CD4-positive, alpha-beta T cell (primary cell): Measurements from ENCODE around the gene AKNA. TPM values are rescaled to one million over a fixed set of nuclear protein-coding genes. Genes with fewer than 3 reads are reported as not detected.

Experiments used
- ATAC-seq: fragments of 200-7000 bp; cut with Tn5 transposase; one replicate; pipeline ENCODE4 v1.10.0; 2022; ENCODE audit warnings: mild to moderate bottlenecking; ENCODE audit not compliant: poor library complexity
- CTCF ChIA-PET: fragments of 350-600 bp; sonication (Branson Sonifier 250); formaldehyde crosslinking; loops from one replicate; lab custom pipeline; 2021; ENCODE audit warnings: antibody characterized with exemption, inconsistent platforms; lab: Charles Lee
- POLR2A ChIA-PET: fragments of 350-600 bp; sonication (Branson Sonifier 250); formaldehyde crosslinking; loops from one replicate; lab custom pipeline; 2021; ENCODE audit warnings: antibody characterized with exemption, inconsistent platforms; lab: Charles Lee
- DNase-seq, 14 experiments: peaks; one replicate each; pipeline ENCODE4 v3.0.0-alpha.2; 2013 to 2020; ENCODE audit warnings: mixed read lengths in 2 of 14
- H3K27ac ChIP-seq, 2 donors: one replicate each; pipeline versions ENCODE4 v1.5.1 to v1.7.0; 2013; ENCODE audit warnings: low read length in 2 of 2, low read depth in 1 of 2, mild to moderate bottlenecking in 1 of 2
- H3K27me3 ChIP-seq, 2 experiments: 1 replicate in 1 of 2; 2 replicates in 1 of 2; pipeline versions ENCODE4 v1.6.1 to v1.7.0; 2013; ENCODE audit warnings: low read length in 2 of 2, control low read depth in 1 of 2, mild to moderate bottlenecking in 1 of 2, moderate library complexity in 1 of 2; ENCODE audit not compliant: insufficient read depth in 2 of 2, control insufficient read depth in 1 of 2
- H3K36me3 ChIP-seq: one replicate; pipeline ENCODE4 v1.6.1; 2013; ENCODE audit warnings: low read length, control low read depth; ENCODE audit not compliant: insufficient read depth
- H3K4me1 ChIP-seq: one replicate; pipeline ENCODE4 v1.6.1; 2013; ENCODE audit warnings: low read length, control low read depth; ENCODE audit not compliant: insufficient read depth
- H3K4me3 ChIP-seq: one replicate; pipeline ENCODE4 v1.5.1; 2013; ENCODE audit warnings: mild to moderate bottlenecking, low read length, moderate library complexity
- H3K9me3 ChIP-seq, 2 experiments: 1 replicate in 1 of 2; 2 replicates in 1 of 2; pipeline versions ENCODE4 v1.6.1 to v1.7.0; 2013; ENCODE audit warnings: low read length in 2 of 2, mild to moderate bottlenecking in 2 of 2, control low read depth in 1 of 2, moderate library complexity in 1 of 2; ENCODE audit not compliant: control insufficient read depth in 1 of 2, insufficient read depth in 1 of 2
- H3K27ac Mint-ChIP-seq: one replicate; pipeline ENCODE4 v1.8.0; 2020; ENCODE audit warnings: mixed read lengths
- H3K27me3 Mint-ChIP-seq: one replicate; pipeline ENCODE4 v1.8.0; 2021; ENCODE audit warnings: mixed read lengths
- H3K36me3 Mint-ChIP-seq: one replicate; pipeline ENCODE4 v1.8.0; 2021; ENCODE audit warnings: low read depth, mixed read lengths
- H3K4me1 Mint-ChIP-seq: one replicate; pipeline ENCODE4 v1.8.0; 2021; ENCODE audit warnings: low read depth, mixed read lengths
- H3K4me3 Mint-ChIP-seq: one replicate; pipeline ENCODE4 v1.8.0; 2020; ENCODE audit warnings: mild to moderate bottlenecking, mixed read lengths
- H3K9me3 Mint-ChIP-seq: one replicate; pipeline ENCODE4 v1.8.0; 2020; ENCODE audit warnings: mixed read lengths
- intact Hi-C, 2 experiments: fragments of 100-400 bp; cut with DNase I in 1 of 2; cut with micrococcal nuclease in 1 of 2; formaldehyde crosslinking; loops; one replicate each; pipeline versions ENCODE4 v1.15.1 to v1.9.0; 2023 to 2025; cut with DNase I, micrococcal nuclease
- total RNA-seq, 174 experiments: library from RNA in 2 of 174; stranded (reverse) in 2 of 174; gene quantifications; one replicate each; pipeline ENCODE4 v1.2.3 and lab custom pipeline; 2021 to 2026
- TF ChIP-seq, protein P1 (sequence below): fragments of 200-600 bp; IDR thresholded peaks from one replicate; pipeline ENCODE4 v1.8.0; 2022; ENCODE audit warnings: antibody characterized with exemption, mild to moderate bottlenecking

Gene AKNA
- total RNA-seq, 2 experiments from 2014 or later: 247 to 258 TPM

DNA sequence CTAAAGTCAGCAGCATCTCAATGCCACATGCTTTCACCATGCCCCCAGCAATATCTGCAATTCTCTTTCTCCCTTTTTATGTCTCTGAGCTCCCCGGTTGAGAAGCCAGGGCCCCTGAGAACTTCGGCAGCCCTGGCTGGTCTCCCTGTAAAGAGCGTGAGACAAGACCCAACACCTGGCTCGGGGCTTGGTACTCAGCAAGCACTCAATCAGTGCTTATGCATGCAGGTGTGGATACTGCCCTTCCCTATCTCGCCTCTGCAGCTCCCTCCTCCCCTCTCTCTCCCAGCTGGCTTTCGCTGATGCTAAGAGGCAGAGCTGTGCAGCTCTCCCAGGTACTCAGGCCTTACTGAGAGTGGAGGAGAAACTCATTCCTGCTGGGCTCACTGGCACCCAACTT, 41.7 kb upstream of the AKNA start:
- Histone ChIP-seq H3K27ac (no peak overlapping the region), H3K4me3 (no peak overlapping the region), H3K9me3 (no peaks in the 10 kb centered on the region), H3K27me3 (no peaks in the 10 kb centered on the region), H3K36me3 (no peaks in the 10 kb centered on the region), H3K4me1 (peaks cover 8% of the 10 kb centered on the region)
- CTCF ChIA-PET: no interaction called here
- no peak overlapping the region for H3K27ac Mint-ChIP-seq
- no peak overlapping the region for H3K4me3 Mint-ChIP-seq
- no peaks in the 10 kb centered on the region for H3K9me3 Mint-ChIP-seq
- no peaks in the 10 kb centered on the region for H3K27me3 Mint-ChIP-seq
- H3K4me1 Mint-ChIP-seq: peaks cover 5% of the 10 kb centered on the region
- POLR2A ChIA-PET: no interaction called here
- ATAC-seq (no peak), DNase-seq (no peak)
- H3K36me3 Mint-ChIP-seq: no peaks in the 10 kb centered on the region
- intact Hi-C loops: no loop called here
- TF ChIP-seq, protein P1, sequence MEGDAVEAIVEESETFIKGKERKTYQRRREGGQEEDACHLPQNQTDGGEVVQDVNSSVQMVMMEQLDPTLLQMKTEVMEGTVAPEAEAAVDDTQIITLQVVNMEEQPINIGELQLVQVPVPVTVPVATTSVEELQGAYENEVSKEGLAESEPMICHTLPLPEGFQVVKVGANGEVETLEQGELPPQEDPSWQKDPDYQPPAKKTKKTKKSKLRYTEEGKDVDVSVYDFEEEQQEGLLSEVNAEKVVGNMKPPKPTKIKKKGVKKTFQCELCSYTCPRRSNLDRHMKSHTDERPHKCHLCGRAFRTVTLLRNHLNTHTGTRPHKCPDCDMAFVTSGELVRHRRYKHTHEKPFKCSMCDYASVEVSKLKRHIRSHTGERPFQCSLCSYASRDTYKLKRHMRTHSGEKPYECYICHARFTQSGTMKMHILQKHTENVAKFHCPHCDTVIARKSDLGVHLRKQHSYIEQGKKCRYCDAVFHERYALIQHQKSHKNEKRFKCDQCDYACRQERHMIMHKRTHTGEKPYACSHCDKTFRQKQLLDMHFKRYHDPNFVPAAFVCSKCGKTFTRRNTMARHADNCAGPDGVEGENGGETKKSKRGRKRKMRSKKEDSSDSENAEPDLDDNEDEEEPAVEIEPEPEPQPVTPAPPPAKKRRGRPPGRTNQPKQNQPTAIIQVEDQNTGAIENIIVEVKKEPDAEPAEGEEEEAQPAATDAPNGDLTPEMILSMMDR: no peak

DNA sequence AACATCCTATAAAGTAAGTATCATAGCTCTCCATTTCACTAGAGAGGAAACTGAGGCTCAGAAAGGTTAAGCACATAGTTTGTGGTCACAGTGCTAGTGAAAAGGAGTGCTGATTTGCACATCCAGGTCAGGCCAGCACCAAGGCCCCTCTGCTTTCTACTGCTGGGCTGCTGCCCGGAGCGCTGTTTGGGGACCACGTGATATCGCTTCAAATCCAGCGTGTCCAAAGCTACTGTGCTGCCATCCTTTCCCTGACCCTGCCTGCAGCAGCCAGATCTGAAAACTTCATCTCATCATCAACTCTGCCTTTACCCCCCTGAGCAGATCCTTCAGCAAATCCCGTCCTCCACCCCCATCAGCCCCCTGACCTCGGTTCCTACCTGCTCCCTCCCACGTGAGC, 40.7 kb upstream of the AKNA start:
- H3K27ac Mint-ChIP-seq: no peak overlapping the region
- CTCF ChIA-PET: no interaction called here
- Histone ChIP-seq H3K27ac (no peak overlapping the region), H3K36me3 (no peaks in the 10 kb centered on the region), H3K4me3 (no peak overlapping the region), H3K4me1 (no peaks in the 10 kb centered on the region), H3K27me3 (no peaks in the 10 kb centered on the region), H3K9me3 (no peaks in the 10 kb centered on the region)
- DNase-seq (no peak), ATAC-seq (no peak)
- no peaks in the 10 kb centered on the region for H3K36me3 Mint-ChIP-seq
- no peaks in the 10 kb centered on the region for H3K4me1 Mint-ChIP-seq
- no peaks in the 10 kb centered on the region for H3K27me3 Mint-ChIP-seq
- no peaks in the 10 kb centered on the region for H3K9me3 Mint-ChIP-seq
- POLR2A ChIA-PET: no interaction called here
- TF ChIP-seq, protein P1: no peak
- intact Hi-C loops: no loop called here
- H3K4me3 Mint-ChIP-seq: no peak overlapping the region

DNA sequence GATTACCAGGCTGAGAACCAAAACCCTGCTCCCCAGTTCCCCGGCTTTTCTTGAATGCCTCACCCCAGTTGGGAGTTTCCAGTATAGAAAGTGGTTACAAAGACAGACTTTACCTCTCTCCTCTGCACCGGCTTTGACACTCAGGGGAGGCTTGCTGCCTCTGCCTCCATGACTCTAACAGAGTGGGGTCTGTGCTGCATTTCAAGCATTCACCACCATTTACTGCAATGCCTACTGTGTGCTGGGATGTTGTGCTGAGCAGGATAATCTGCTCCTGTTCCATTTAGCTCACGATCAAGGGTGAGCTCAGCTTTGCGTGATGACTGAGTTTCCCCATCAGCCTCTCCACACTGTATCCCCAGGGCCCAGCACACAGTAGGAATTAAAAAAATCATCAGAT, 39.9 kb upstream of the AKNA start:
- no peak for DNase-seq
- Histone ChIP-seq H3K36me3 (no peaks in the 10 kb centered on the region), H3K27ac (no peak overlapping the region), H3K4me3 (no peak overlapping the region), H3K27me3 (no peaks in the 10 kb centered on the region), H3K9me3 (no peaks in the 10 kb centered on the region), H3K4me1 (no peaks in the 10 kb centered on the region)
- POLR2A ChIA-PET: no interaction called here
- TF ChIP-seq, protein P1: no peak
- H3K4me1 Mint-ChIP-seq: no peaks in the 10 kb centered on the region
- H3K27ac Mint-ChIP-seq: no peak overlapping the region
- no peaks in the 10 kb centered on the region for H3K27me3 Mint-ChIP-seq
- no peak overlapping the region for H3K4me3 Mint-ChIP-seq
- intact Hi-C loops: no loop called here
- ATAC-seq: no peak
- CTCF ChIA-PET: no interaction called here
- no peaks in the 10 kb centered on the region for H3K9me3 Mint-ChIP-seq
- H3K36me3 Mint-ChIP-seq: no peaks in the 10 kb centered on the region
